Endothelial cell (in vitro differentiated cells): ENCODE data around the gene STIM1. TPM values are rescaled to one million over a fixed set of nuclear protein-coding genes. Genes with fewer than 3 reads are reported as not detected.

ENCODE experiments used
- DNase-seq: peaks from one replicate; pipeline ENCODE4 v3.0.0; 2021; ENCODE audit warnings: low spot score
- H3K27ac Mint-ChIP-seq: one replicate; pipeline ENCODE4 v1.8.0; 2021; ENCODE audit warnings: mixed read lengths, inconsistent platforms; ENCODE audit not compliant: unreplicated experiment
- H3K27me3 Mint-ChIP-seq: one replicate; pipeline ENCODE4 v1.8.0; 2021; ENCODE audit warnings: mild to moderate bottlenecking, moderate library complexity, mixed read lengths, inconsistent platforms; ENCODE audit not compliant: unreplicated experiment
- H3K36me3 Mint-ChIP-seq: one replicate; pipeline ENCODE4 v1.8.0; 2021; ENCODE audit warnings: mild to moderate bottlenecking, low read depth, mixed read lengths, inconsistent platforms; ENCODE audit not compliant: unreplicated experiment
- H3K4me1 Mint-ChIP-seq: one replicate; pipeline ENCODE4 v1.8.0; 2021; ENCODE audit warnings: mild to moderate bottlenecking, mixed read lengths, inconsistent platforms; ENCODE audit not compliant: unreplicated experiment
- H3K4me3 Mint-ChIP-seq: one replicate; pipeline ENCODE4 v1.8.0; 2021; ENCODE audit warnings: mild to moderate bottlenecking, mixed read lengths, inconsistent platforms; ENCODE audit not compliant: unreplicated experiment
- H3K9me3 Mint-ChIP-seq: one replicate; pipeline ENCODE4 v1.8.0; 2021; ENCODE audit warnings: mixed read lengths, inconsistent platforms; ENCODE audit not compliant: unreplicated experiment
- total RNA-seq: library from RNA; stranded (reverse); fragmentation: NEBNext Ultra II Directional; extraction: Animal tissue kit (Norgen Biotek cat#: 25700); gene quantifications from one replicate; pipeline ENCODE4 v1.2.1, GENCODE V29; 2021; ENCODE audit not compliant: unreplicated experiment
- TF ChIP-seq, protein P1 (sequence below): fragments of 200-600 bp; sonication (generic); IDR thresholded peaks from one replicate; pipeline ENCODE4 v1.5.0; 2021; ENCODE audit warnings: antibody characterized with exemption; ENCODE audit not compliant: unreplicated experiment

The STIM1 gene
- total RNA-seq, 1 donor from 2014 or later, result 35.9 TPM

GRCh38 chr11:4140067-4140636 is 284.7 kb downstream of the STIM1 start:
- TF ChIP-seq, protein P1, sequence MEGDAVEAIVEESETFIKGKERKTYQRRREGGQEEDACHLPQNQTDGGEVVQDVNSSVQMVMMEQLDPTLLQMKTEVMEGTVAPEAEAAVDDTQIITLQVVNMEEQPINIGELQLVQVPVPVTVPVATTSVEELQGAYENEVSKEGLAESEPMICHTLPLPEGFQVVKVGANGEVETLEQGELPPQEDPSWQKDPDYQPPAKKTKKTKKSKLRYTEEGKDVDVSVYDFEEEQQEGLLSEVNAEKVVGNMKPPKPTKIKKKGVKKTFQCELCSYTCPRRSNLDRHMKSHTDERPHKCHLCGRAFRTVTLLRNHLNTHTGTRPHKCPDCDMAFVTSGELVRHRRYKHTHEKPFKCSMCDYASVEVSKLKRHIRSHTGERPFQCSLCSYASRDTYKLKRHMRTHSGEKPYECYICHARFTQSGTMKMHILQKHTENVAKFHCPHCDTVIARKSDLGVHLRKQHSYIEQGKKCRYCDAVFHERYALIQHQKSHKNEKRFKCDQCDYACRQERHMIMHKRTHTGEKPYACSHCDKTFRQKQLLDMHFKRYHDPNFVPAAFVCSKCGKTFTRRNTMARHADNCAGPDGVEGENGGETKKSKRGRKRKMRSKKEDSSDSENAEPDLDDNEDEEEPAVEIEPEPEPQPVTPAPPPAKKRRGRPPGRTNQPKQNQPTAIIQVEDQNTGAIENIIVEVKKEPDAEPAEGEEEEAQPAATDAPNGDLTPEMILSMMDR, result no peak
- Mint-ChIP-seq H3K4me1 (peaks cover 3% of the 10 kb centered on the region), H3K4me3 (peak overlapping the region; percentile 32), H3K27ac (no peak overlapping the region), H3K27me3 (peaks cover 4% of the 10 kb centered on the region), H3K36me3 (peaks cover 38% of the 10 kb centered on the region), H3K9me3 (peaks cover 4% of the 10 kb centered on the region)
- no peak for DNase-seq

Other genes with a start within 250 kb of the STIM1 start
- 9.7 TPM for gene ART5, start 213.7 kb upstream of the STIM1 start, total RNA-seq
- not detected for gene ART1, start 210.5 kb upstream of the STIM1 start, total RNA-seq
- 0.72 TPM for gene CHRNA10, start 184.3 kb upstream of the STIM1 start, total RNA-seq
- gene NUP98, start 58.1 kb upstream of the STIM1 start, total RNA-seq, result 59.9 TPM
- gene PGAP2, start 47.1 kb upstream of the STIM1 start, total RNA-seq, result 22.7 TPM
- 76.5 TPM for gene RHOG, start 14.7 kb upstream of the STIM1 start, total RNA-seq
- gene RRM1, start 239.1 kb downstream of the STIM1 start, total RNA-seq, result 48.0 TPM